Effector memory CD8-positive, alpha-beta T cell (primary cell): ENCODE data around the gene RAD51.

Experiments used
- ATAC-seq: fragments of 150-1000 bp; cut with Tn5 transposase; replicated peaks from 2 replicates; pipeline ENCODE4 v1.10.0; 2021; ENCODE audit warnings: mild to moderate bottlenecking, moderate library complexity
- DNase-seq, 3 experiments: peaks; one replicate each; pipeline ENCODE4 v3.0.0; 2021
- H3K27ac Mint-ChIP-seq, 2 donors: one replicate each; pipeline ENCODE4 v1.8.0; 2022; ENCODE audit warnings: mild to moderate bottlenecking in 2 of 2, mixed read lengths in 2 of 2, moderate library complexity in 2 of 2
- H3K27me3 Mint-ChIP-seq, 2 donors: one replicate each; pipeline ENCODE4 v1.8.0; 2022; ENCODE audit warnings: mixed read lengths in 2 of 2
- H3K36me3 Mint-ChIP-seq: one replicate; pipeline ENCODE4 v1.8.0; 2022; ENCODE audit warnings: mild to moderate bottlenecking, moderate library complexity, mixed read lengths; ENCODE audit not compliant: insufficient read depth
- H3K4me1 Mint-ChIP-seq, 2 donors: one replicate each; pipeline ENCODE4 v1.8.0; 2022; ENCODE audit warnings: low read depth in 2 of 2, mixed read lengths in 2 of 2
- H3K4me3 Mint-ChIP-seq, 2 donors: one replicate each; pipeline ENCODE4 v1.8.0; 2022; ENCODE audit warnings: mild to moderate bottlenecking in 2 of 2, mixed read lengths in 2 of 2, moderate library complexity in 2 of 2
- H3K9me3 Mint-ChIP-seq, 2 donors: one replicate each; pipeline ENCODE4 v1.8.0; 2022; ENCODE audit warnings: mixed read lengths in 2 of 2

The RAD51 gene

GRCh38 chr15:40768521-40769273, 73.7 kb downstream of the RAD51 start:
- peaks cover 15% of the 10 kb centered on the region for H3K36me3 Mint-ChIP-seq
- no peaks in the 10 kb centered on the region for H3K27me3 Mint-ChIP-seq
- ATAC-seq (no peak), DNase-seq (no peak)
- H3K4me1 Mint-ChIP-seq: peaks cover 28 to 44% of the 10 kb centered on the region in 2 donors
- H3K27ac Mint-ChIP-seq: peak overlapping the region; percentile 84 to 91
- peak overlapping the region; percentile 47 to 74 for H3K4me3 Mint-ChIP-seq
- no peaks in the 10 kb centered on the region for H3K9me3 Mint-ChIP-seq

- peak; percentile 25 for ATAC-seq
Observed at GRCh38 chr15:40769274-40770146, 74.5 kb downstream of the RAD51 start, which contains the start of gene C15orf62. Gene C15orf62, plus strand, starts transcription at chr15:40769980. Its CDS starts 516 bp downstream, at chr15:40770496.

GRCh38 chr15:40770147-40770721, 75.3 kb downstream of the RAD51 start:
- H3K9me3 Mint-ChIP-seq: no peaks in the 10 kb centered on the region
- no peaks in the 10 kb centered on the region for H3K27me3 Mint-ChIP-seq

More at GRCh38 chr15:40769274-40770146, 74.5 kb downstream of the RAD51 start, which contains the start of gene C15orf62:
- Mint-ChIP-seq H3K4me3 (peak within 1 kb of the TSS; percentile 60 to 74), H3K9me3 (no peaks in the 10 kb centered on the region), H3K27ac (peak within 1 kb of the TSS; percentile 84 to 91), H3K4me1 (peaks cover 28 to 41% of the 10 kb centered on the region in 2 donors), H3K27me3 (no peaks in the 10 kb centered on the region), H3K36me3 (peaks cover 18% of the 10 kb centered on the region)
- DNase-seq: peak; percentile 13 to 26 (median 25)

GRCh38 chr15:40771242-40771641, 76.3 kb downstream of the RAD51 start:
- Mint-ChIP-seq H3K27me3 (no peaks in the 10 kb centered on the region), H3K4me1 (peaks cover 15 to 24% of the 10 kb centered on the region in 2 donors), H3K36me3 (peaks cover 29% of the 10 kb centered on the region), H3K4me3 (no peak overlapping the region), H3K9me3 (no peaks in the 10 kb centered on the region), H3K27ac (no peak overlapping the region)
- no peak for DNase-seq
- ATAC-seq: no peak

More at GRCh38 chr15:40770147-40770721, 75.3 kb downstream of the RAD51 start:
- peak overlapping the region; percentile 60 to 74 for H3K4me3 Mint-ChIP-seq
- H3K27ac Mint-ChIP-seq: peak overlapping the region; percentile 84 to 91
- peaks cover 24 to 34% of the 10 kb centered on the region in 2 donors for H3K4me1 Mint-ChIP-seq
- no peak for DNase-seq
- ATAC-seq: no peak
- H3K36me3 Mint-ChIP-seq: peaks cover 23% of the 10 kb centered on the region

GRCh38 chr15:40772014-40772413, 77.0 kb downstream of the RAD51 start:
- Mint-ChIP-seq H3K27me3 (no peaks in the 10 kb centered on the region), H3K4me1 (peaks cover 23 to 28% of the 10 kb centered on the region in 2 donors), H3K9me3 (no peaks in the 10 kb centered on the region), H3K4me3 (no peak overlapping the region), H3K36me3 (peaks cover 35% of the 10 kb centered on the region), H3K27ac (no peak overlapping the region)
- ATAC-seq: no peak
- no peak for DNase-seq

- Mint-ChIP-seq H3K27ac (no peak overlapping the region), H3K4me3 (no peak overlapping the region), H3K9me3 (no peaks in the 10 kb centered on the region), H3K36me3 (peaks cover 40% of the 10 kb centered on the region), H3K4me1 (peaks cover 25 to 27% of the 10 kb centered on the region in 2 donors), H3K27me3 (no peaks in the 10 kb centered on the region)
- DNase-seq (no peak), ATAC-seq (no peak)
Observed at GRCh38 chr15:40773496-40773895, 78.5 kb downstream of the RAD51 start.

GRCh38 chr15:40773902-40774301, 78.9 kb downstream of the RAD51 start:
- ATAC-seq: no peak
- H3K27me3 Mint-ChIP-seq: no peaks in the 10 kb centered on the region
- H3K4me1 Mint-ChIP-seq: peaks cover 21 to 23% of the 10 kb centered on the region in 2 donors

GRCh38 chr15:40775007-40775406, 80.0 kb downstream of the RAD51 start:
- Mint-ChIP-seq H3K27me3 (no peaks in the 10 kb centered on the region), H3K4me3 (no peak overlapping the region), H3K27ac (no peak overlapping the region), H3K36me3 (peaks cover 34% of the 10 kb centered on the region), H3K9me3 (no peaks in the 10 kb centered on the region), H3K4me1 (peaks cover 10 to 19% of the 10 kb centered on the region in 2 donors)
- ATAC-seq (no peak), DNase-seq (no peak)

More at GRCh38 chr15:40773902-40774301, 78.9 kb downstream of the RAD51 start:
- no peak for DNase-seq
- H3K27ac Mint-ChIP-seq: no peak overlapping the region
- H3K4me3 Mint-ChIP-seq: no peak overlapping the region
- peaks cover 40% of the 10 kb centered on the region for H3K36me3 Mint-ChIP-seq
- no peaks in the 10 kb centered on the region for H3K9me3 Mint-ChIP-seq

GRCh38 chr15:40775740-40776536, 81.0 kb downstream of the RAD51 start:
- ATAC-seq (no peak), DNase-seq (no peak)
- Mint-ChIP-seq H3K27me3 (no peaks in the 10 kb centered on the region), H3K9me3 (no peaks in the 10 kb centered on the region), H3K36me3 (peaks cover 34% of the 10 kb centered on the region), H3K27ac (peak overlapping the region; percentile 69 to 80), H3K4me1 (peaks cover 8 to 16% of the 10 kb centered on the region in 2 donors), H3K4me3 (no peak overlapping the region)

GRCh38 chr15:40776537-40777141, 81.7 kb downstream of the RAD51 start:
- H3K36me3 Mint-ChIP-seq: peaks cover 32% of the 10 kb centered on the region
- DNase-seq: peak; percentile 70 to 73 (median 72)
- peak overlapping the region; percentile 69 to 80 for H3K27ac Mint-ChIP-seq
- H3K4me3 Mint-ChIP-seq: peak overlapping the region; percentile 63 to 67
- H3K27me3 Mint-ChIP-seq: no peaks in the 10 kb centered on the region
- no peaks in the 10 kb centered on the region for H3K9me3 Mint-ChIP-seq
- peaks cover 8 to 16% of the 10 kb centered on the region in 2 donors for H3K4me1 Mint-ChIP-seq
- ATAC-seq: peak; percentile 100
